ENCODE data around the gene IGFLR1. TPM values are rescaled to one million over a fixed set of nuclear protein-coding genes. Genes with fewer than 3 reads are reported as not detected.

IGFLR1 gene
- total RNA-seq, 4 donors from 2014 or later: 2.0 to 14.1 (median 3.0) TPM

DNA sequence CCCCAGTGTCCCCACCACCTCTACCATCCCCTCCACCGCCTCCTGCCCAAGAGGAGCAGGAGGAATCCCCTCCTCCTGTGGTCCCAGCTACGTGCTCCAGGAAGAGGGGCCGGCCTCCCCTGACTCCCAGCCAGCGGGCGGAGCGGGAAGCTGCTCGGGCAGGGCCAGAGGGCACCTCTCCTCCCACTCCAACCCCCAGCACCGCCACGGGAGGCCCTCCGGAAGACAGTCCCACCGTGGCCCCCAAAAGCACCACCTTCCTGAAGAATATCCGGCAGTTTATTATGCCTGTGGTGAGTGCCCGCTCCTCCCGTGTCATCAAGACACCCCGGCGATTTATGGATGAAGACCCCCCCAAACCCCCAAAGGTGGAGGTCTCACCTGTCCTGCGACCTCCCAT, 21.6 kb downstream of the IGFLR1 start:
- ATAC-seq (no peak), DNase-seq (no peak)
- in situ Hi-C loops (cut with MboI; ENCODE audit: low sequenced_read_pairs in 4 of 4) (loop anchor here in 1 of 4 donors (25.0 kb wide), 1 partner anchor 183 kb away; the partner anchor contains the start of genes GAPDHS, SBSN and TMEM147), intact Hi-C loops (cut with DNase I; ENCODE audit: low total_unique reads) (no loop called here)
- H3K27ac ChIP-seq: no peak overlapping the region
- H3K36me3 ChIP-seq: peaks cover 7 to 57% of the 10 kb centered on the region in 2 donors
- H3K27me3 ChIP-seq: no peaks in the 10 kb centered on the region
- no peaks in the 10 kb centered on the region for H3K9me3 ChIP-seq
- TF ChIP-seq, protein P1, sequence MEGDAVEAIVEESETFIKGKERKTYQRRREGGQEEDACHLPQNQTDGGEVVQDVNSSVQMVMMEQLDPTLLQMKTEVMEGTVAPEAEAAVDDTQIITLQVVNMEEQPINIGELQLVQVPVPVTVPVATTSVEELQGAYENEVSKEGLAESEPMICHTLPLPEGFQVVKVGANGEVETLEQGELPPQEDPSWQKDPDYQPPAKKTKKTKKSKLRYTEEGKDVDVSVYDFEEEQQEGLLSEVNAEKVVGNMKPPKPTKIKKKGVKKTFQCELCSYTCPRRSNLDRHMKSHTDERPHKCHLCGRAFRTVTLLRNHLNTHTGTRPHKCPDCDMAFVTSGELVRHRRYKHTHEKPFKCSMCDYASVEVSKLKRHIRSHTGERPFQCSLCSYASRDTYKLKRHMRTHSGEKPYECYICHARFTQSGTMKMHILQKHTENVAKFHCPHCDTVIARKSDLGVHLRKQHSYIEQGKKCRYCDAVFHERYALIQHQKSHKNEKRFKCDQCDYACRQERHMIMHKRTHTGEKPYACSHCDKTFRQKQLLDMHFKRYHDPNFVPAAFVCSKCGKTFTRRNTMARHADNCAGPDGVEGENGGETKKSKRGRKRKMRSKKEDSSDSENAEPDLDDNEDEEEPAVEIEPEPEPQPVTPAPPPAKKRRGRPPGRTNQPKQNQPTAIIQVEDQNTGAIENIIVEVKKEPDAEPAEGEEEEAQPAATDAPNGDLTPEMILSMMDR (IDR thresholded peaks at IDR 0.05 in 4 of 5, conservative IDR thresholded peaks at IDR 0.05 in 1 of 5): no peak
- peaks cover 19 to 20% of the 10 kb centered on the region in 2 donors for H3K4me1 ChIP-seq
- no peak overlapping the region for H3K4me3 ChIP-seq

DNA sequence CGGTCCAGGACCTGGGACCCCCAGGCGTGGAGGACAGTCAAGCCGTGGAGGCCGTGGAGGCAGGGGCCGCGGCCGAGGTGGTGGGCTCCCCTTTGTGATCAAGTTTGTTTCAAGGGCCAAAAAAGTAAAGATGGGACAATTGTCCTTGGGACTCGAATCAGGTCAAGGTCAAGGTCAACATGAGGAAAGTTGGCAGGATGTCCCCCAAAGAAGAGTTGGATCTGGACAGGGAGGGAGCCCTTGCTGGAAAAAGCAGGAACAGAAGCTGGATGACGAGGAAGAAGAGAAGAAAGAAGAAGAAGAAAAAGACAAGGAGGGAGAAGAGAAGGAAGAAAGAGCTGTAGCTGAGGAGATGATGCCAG, 22.1 kb downstream of the IGFLR1 start:
- Histone ChIP-seq H3K36me3 (peaks cover 6 to 52% of the 10 kb centered on the region in 2 donors), H3K4me1 (peaks cover 21 to 25% of the 10 kb centered on the region in 2 donors), H3K27ac (peak overlapping the region in 2 of 4 donors; percentile 10 to 92)

DNA sequence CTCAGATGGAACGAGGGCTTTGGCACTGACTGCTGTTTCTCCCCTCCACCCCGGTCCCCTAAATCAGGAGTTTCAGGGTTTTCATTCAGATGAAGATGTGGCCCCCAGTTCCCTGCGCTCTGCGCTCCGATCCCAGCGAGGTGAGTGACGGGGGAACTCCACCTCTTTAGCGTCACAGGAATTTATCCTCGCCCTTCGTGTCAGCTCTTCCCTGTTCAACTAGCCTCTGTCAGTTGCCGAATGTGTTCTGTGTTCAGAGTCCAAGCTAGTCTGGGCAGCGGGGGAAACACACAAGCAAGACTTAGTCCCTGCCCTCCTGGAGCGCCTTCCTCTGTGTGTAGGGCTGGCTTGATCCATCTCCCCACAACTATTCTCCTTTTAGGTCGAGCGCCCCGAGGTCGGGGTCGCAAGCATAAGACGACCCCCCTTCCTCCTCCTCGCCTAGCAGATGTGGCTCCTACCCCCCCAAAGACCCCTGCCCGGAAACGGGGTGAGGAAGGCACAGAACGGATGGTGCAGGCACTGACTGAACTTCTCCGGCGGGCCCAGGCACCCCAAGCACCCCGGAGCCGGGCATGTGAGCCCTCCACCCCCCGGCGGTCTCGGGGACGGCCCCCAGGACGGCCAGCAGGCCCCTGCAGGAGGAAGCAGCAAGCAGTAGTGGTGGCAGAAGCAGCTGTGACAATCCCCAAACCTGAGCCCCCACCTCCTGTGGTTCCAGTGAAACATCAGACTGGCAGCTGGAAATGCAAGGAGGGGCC, 22.7 kb downstream of the IGFLR1 start:
- H3K36me3 ChIP-seq: peaks cover 6 to 46% of the 10 kb centered on the region in 2 donors
- H3K27ac ChIP-seq: peak overlapping the region; percentile 88 to 92 (median 90)
- H3K9me3 ChIP-seq: no peaks in the 10 kb centered on the region
- peaks cover 21 to 25% of the 10 kb centered on the region in 2 donors for H3K4me1 ChIP-seq
- peak overlapping the region in 3 of 4 donors; percentile 76 to 99 (median 76) for H3K4me3 ChIP-seq
- no peak for TF ChIP-seq POLR2A (IDR thresholded peaks at IDR 0.05)
- TF ChIP-seq, protein P1 (IDR thresholded peaks at IDR 0.05 in 4 of 5, conservative IDR thresholded peaks at IDR 0.05 in 1 of 5): no peak
- H3K27me3 ChIP-seq: no peaks in the 10 kb centered on the region
- ATAC-seq: no peak
- in situ Hi-C loops (cut with MboI; ENCODE audit: low sequenced_read_pairs in 4 of 4) (loop anchor here in 3 of 4 donors (10.0 to 25.0 kb wide), 3 partner anchors 175 to 215 kb away; partner anchors contain the start of genes TMEM147 (in 2 of the 3), GAPDHS (in 1 of the 3), LRFN3 (in 1 of the 3) and SBSN (in 1 of the 3)), intact Hi-C loops (cut with DNase I; ENCODE audit: low total_unique reads) (no loop called here)
- DNase-seq: no peak

More for the DNA sequence above, 22.1 kb downstream of the IGFLR1 start:
- Histone ChIP-seq H3K9me3 (no peaks in the 10 kb centered on the region), H3K27me3 (no peaks in the 10 kb centered on the region), H3K4me3 (no peak overlapping the region)
- intact Hi-C loops (cut with DNase I; ENCODE audit: low total_unique reads) (no loop called here), in situ Hi-C loops (cut with MboI; ENCODE audit: low sequenced_read_pairs in 4 of 4) (loop anchor here in 1 of 4 donors (25.0 kb wide), 1 partner anchor 183 kb away; the partner anchor contains the start of genes GAPDHS, SBSN and TMEM147)
- no peak for DNase-seq
- TF ChIP-seq, protein P1 (IDR thresholded peaks at IDR 0.05 in 4 of 5, conservative IDR thresholded peaks at IDR 0.05 in 1 of 5): no peak
- no peak for TF ChIP-seq POLR2A (IDR thresholded peaks at IDR 0.05)
- ATAC-seq: no peak

DNA sequence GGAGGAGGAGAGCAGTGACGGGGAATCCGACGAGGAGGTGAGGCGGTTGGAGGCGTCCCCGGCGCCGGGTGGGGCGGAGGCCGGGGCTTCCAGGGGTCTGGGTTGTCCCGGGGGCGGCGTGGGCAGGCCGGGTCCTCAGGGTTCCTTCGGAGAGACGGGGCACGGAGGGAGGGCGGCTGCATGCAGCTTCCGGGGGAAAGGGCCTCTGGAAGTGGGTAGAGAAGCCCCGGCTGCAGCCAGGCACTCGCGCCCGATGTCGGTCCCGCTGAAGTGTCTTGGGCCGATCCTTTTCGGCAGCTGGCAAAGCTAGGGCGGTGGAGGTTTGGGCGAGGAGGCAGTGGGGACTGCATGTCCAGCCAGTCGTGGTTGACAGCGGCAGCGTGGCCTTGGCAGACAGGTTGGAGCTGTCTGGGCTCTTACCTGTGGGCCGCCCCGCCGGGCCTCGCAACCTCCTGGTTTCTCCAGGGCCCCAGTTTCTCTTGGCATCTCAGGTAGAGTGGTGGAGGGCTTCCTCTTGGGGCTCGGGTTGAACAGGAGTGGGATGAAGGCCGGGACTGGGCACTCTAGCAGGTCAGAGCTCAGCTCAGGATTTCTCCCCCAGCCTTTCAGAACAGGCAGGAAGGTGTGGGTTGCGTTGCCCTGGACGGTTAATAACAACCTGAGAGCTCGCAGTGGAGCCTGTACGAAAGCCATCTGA, 23.8 kb downstream of the IGFLR1 start:
- H3K27ac ChIP-seq: peak overlapping the region; percentile 88 to 92 (median 90)
- H3K27me3 ChIP-seq: no peaks in the 10 kb centered on the region
- no peak for TF ChIP-seq POLR2A (IDR thresholded peaks at IDR 0.05)
- TF ChIP-seq, protein P1 (IDR thresholded peaks at IDR 0.05 in 4 of 5, conservative IDR thresholded peaks at IDR 0.05 in 1 of 5): no peak
- DNase-seq (no peak), ATAC-seq (peak; percentile 0 to 1)
- H3K4me3 ChIP-seq: peak overlapping the region; percentile 76 to 99 (median 80)
- intact Hi-C loops (cut with DNase I; ENCODE audit: low total_unique reads): no loop called here
- H3K9me3 ChIP-seq: no peaks in the 10 kb centered on the region
- H3K36me3 ChIP-seq: peaks cover 5 to 35% of the 10 kb centered on the region in 2 donors
- peaks cover 21 to 25% of the 10 kb centered on the region in 2 donors for H3K4me1 ChIP-seq
- in situ Hi-C loops (cut with MboI; ENCODE audit: low sequenced_read_pairs in 4 of 4): loop anchor here in 3 of 4 donors (10.0 to 25.0 kb wide), 3 partner anchors 174 to 216 kb away; partner anchors contain the start of genes TMEM147 (in 2 of the 3), GAPDHS (in 1 of the 3), LRFN3 (in 1 of the 3) and SBSN (in 1 of the 3)
